ENCODE results near the gene DLG2.
A peak's percentile ranks its signal among the peaks of the same experiment; 100 is the strongest.
"Not testable (repeated sequence)": the region's sequence is repeated elsewhere in the genome, so short reads cannot be mapped to it uniquely, and the experiment has no call there.

Gene DLG2

DNA sequence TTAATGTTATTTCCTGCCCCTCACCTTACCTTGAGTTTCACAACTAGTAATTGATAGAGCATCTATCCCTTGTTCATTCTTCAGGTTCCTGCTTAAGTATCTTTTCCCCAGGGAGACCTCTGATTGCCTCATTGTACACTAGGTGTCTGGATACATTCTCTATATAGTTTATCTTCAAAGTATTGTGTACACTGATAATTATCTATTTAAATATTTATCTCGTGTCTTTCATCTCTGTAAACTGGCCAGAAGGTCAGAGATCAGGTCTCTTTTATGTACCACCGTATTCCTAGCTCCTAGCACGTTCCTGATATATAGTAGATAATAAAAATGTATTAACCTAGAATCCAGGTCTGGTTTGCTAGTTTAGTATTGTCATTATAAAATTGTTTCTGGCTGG, 7.6 kb upstream of the DLG2 start:
- DNase-seq: no peak

DNA sequence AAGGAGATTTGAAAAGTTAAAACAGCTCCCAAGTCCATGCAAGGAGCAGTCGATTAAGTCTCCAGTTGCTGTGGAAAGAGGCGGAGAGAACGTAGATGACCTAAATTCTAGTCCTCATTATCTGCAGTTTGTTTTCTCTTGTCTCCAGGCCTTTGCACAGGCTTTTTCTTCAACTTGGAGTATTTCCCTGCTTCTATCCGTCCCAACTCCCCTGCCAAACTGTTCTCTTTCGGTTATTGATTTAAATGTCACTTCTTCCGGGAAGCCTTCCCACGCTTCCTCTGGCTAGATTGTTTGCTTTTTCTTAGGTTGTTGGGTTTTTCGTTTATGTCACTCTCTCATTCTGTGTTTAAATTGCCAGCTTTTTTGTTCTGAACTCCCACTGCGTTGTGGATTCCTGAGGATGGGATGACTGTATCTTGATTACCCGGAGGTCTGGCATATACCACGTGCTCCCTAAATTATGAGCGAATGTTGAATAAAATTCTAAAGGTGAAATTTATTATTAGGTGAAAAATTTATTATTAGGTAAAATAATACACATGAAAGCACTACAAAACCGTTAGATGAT, 1.7 kb upstream of the DLG2 start:
- no peak for DNase-seq

DNA sequence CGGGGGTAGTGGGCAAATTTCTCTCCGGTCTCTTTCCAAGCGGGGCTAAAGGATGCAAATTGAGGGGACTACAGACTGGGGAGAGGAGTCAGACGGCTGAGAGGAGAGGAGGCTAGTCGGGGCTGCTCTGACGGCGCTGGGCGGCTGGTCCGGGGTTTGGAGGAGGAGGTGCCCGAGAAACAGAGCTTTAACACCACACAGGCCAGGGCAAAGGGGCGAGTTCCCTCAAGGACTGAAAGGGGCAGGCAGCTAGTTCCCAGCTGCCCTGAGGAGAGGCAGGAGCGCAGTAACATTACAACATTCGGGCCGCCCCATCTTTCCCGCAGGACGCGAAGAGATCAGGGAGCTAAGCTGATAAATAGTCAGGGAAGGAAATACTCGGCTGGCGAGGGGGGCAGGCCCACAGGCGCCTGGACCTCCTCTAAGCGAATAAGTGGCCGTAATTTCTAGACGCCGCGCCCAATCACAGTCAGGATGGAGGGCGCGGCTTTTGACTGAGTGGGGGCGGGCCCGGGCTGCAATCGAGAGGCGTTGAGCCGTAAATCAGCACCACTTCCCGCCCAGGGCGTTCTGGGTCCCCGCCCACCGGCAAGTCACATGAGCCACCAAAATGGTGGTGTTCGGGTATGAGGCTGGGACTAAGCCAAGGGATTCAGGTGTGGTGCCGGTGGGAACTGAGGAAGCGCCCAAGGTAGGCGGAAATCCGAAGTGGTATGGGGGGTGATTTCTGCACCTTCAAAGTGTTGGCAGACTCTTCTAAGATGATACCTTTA, 1.0 kb upstream of the DLG2 start, which contains the start of gene TMEM126B:
TSS of gene TMEM126B (plus strand) at position 596 of the 773 bp plus-strand sequence. CDS start at position 611, 15 bp downstream.
- DNase-seq: peak; percentile 94

DNA sequence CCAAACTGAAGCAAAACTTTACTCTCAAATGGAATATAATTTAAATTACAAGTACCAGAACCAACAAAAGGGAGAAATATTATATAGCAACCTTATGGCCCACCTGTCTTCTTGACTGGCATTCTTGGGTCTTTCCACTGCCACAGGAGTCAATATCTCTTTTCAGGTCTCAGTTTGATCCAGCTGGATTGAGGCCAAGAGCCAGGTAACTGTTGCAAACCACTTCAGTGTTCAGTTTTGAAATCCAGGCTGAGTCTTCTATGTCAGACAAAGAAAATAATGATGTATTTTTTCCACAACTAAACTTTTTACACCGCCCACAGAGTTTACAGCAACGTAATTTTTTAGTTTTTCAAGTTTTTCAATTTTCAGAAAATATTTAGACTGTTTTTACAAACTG, 648 bp downstream of the DLG2 start:
- DNase-seq: no peak

DNA sequence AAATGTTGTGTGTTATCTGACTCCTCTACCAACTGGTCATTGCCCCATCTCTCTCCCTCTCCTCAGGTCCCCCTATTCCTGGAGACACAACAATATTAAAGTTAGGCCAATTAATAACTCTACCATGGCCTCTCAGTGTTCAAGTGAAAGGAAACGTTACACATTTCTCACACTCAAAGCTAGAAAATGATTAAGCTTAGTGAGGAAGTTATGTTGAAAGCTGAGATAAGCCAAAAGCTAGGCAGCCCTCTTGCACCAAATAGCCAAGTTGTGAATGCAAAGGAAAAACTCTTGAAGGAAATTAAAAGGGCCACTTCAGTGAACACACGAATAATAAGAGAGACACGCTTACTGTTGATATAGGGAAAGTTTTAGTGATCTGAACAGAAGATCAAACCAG, 6.9 kb downstream of the DLG2 start:
- DNase-seq: no peak

DNA sequence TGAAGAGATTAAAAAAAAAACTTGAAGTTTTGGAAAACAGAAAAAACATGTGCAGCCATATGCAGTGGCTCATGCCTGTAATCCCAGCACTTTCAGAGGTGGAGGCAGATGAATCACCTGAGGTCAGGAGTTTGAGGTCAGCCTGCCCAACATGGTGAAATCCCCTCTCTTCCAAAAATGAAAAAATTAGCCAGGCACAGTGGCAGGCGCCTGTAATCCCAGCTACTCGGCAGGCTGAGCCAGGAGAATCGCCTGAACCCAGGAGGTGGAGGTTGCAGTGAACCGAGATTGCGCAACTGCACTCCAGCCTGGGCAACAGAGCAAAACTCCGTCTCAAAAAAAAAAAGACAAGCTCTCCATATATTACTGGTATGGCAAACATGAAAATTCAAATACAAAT, 7.6 kb downstream of the DLG2 start:
- DNase-seq: no peak

DNA sequence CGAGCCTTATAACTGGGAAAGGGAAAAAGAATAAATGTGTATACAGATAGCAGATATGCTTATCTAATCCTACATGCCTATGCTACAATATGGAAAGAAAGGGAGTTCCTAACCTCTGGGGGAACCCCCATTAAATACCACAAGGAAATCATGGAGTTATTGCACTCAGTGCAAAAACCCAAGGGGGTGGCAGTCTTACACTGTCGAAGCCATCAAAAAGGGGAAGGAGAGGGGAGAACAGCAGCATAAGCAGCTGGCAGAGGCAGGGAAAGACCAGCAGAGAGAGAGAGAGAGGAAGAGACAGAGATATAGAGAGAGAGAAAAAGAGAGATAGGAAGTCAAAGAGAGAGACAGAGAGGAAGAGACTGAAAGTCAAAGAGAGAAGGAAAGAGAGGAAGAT, 15.5 kb downstream of the DLG2 start:
- DNase-seq: not testable (repeated sequence)

DNA sequence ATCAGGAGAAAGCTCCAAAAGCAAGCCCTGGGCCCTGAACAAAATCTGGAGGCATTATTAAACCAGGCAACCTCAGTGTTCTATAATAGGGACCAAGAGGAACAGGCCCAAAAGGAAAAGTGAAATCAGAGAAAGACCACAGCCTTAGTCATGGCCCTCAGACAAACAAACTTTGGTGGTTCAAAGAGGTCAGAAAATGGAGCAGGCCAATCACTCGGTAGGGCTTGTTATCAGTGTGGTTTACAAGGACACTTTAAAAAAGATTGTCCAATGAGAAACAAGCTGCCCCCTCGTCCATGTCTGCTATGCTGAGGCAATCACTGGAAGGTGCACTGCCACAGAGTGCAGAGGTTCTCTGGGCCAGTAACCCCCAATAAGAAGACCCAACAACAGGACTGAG, 17.9 kb downstream of the DLG2 start:
- not testable (repeated sequence) for DNase-seq

DNA sequence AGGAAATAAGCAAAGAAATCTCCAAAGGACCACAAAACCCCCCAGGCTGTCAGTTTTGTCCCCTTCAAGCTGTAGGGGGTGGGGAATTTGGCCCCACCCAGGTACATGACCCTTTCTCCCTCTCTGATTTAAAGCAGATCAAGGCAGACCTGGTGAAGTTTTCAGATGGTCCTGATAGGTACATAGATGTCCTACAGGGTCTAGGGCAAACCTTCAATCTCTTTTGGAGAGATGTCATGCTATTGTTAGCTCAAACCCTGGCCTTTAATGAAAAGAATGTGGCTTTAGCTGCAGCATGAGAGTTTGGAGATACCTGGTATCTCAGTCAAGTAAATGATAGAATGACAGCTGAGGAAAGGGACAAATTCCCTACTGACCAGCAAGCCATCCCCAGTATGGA, 18.5 kb downstream of the DLG2 start:
- not testable (repeated sequence) for DNase-seq

DNA sequence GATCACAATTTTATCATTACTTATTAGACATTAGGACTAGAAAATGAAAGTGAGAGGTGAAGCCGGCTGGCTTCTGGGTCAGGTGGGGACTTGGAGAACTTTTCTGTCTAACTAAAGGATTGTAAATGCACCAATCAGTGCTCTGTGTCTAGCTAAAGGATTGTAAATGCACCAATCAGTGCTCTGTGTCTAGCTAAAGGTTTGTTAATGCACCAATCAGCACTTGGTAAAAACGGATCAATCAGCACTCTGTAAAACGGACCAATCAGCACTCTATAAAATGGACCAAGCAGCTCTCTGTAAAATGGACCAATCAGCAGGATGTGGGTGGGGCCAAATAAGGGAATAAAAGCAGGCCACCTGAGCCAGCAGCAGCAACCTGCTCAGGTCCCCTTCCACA, 20.9 kb downstream of the DLG2 start:
- DNase-seq: not testable (repeated sequence)

DNA sequence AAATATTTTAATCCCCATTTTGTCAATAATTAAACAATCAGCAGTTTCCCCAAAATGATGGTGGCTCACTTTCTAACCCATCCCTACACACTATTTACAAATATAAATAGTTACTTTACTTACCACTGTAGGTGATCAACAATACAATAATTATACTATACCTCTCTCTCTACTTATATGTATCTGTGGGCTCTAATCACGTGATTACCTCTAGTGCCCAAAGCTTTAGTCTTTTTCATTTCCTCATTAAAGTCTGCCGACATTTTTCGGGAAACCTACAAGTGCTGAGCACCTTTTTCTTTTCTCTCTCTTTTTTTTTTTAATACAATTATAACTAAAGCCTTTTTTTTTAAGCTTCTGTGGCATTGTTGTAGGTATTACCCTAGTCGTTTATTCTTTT, 23.9 kb downstream of the DLG2 start:
- no peak for DNase-seq

DNA sequence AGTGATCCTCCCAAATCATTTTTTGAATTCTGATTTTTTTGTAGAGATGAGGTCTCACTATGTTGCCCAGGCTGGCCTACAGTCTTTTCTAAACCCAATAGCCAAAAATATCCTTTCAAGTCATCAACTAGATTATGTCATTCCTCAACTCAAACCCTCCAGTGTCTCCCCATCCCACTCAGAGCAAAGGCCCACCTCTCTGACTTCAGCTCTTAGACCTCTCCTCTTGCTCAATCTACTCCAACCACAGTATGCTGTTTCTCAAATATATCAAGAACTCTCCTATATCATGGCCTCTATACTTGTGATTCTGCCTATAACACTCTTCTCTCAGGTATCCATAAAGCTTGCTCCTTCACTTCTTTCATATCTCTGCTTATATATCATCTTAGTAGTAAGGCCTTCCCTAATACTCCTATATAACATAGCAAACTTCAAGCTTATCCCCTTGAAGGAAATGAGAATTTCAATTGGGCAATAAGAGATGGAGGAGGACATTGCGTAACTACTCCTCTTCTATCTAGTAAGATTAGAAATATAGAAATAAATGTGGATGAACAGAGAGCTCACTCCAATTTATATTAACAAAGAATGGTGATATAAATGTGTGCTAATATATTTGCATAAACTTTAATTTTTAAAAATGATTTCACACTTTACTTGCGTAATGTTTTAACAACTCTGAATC, 24.5 kb downstream of the DLG2 start:
- no peak for DNase-seq

DNA sequence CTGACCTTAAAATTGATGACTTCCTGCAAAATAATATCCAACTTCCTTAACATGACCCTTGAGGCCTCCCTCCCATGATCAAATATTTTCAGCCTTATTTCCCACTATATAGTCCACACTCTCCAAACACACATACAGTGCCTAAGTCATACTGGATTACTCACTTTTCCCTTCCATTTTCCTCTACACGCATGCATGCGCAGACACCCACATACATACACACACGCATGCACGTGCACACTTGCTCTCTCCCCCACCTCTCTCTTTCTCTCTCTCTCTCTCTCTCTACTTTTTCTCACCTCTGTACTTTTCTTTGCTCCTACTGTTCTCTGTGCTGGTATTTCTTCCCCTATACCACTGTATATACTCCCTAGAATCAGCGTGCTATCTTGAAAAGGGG, 28.1 kb downstream of the DLG2 start:
- no peak for DNase-seq

DNA sequence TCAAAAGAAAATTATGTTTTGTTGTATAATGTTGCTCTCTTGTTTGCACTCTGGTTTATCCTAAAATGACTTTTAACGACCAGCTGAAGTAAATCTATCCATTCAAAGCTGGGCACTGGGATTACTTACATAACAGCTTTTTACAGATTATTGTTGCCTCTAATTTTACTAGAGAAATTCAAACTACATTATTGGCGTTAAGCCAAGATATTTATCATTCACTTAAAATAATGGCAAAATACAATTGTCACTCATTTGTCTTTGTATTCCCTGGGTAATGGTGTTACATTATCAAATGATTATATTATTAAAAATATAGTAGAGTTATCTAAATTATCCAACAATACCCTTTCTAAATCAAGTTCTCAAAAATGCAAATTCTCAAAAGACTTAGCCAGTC, 30.3 kb downstream of the DLG2 start:
- DNase-seq: no peak

DNA sequence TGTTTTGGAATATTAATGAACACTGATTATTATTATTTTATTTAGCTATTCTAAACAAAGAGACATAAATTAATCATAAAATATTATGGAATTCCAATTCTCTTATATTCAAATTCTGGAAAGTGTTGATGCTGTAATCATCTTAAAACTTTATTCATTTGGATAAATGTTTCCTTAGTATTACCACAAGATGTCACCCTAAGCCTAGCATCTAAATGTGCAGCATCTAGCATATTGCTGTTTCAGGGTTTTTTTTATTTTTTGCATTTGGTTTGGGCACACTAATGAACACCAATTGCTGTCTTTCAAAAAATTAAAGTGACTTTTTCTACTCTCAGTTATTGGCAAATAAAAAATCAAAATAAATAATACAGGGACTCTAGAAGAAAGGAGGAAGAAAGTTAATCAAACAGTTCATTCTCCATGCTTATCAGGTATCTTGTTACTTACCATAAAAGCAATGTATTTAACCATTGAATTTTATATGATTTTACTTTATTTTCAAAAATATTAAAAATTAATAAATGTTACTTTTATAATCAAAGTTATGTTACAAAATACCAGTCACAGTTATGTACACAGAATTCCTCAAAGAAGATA, 31.8 kb downstream of the DLG2 start:
- DNase-seq: no peak

DNA sequence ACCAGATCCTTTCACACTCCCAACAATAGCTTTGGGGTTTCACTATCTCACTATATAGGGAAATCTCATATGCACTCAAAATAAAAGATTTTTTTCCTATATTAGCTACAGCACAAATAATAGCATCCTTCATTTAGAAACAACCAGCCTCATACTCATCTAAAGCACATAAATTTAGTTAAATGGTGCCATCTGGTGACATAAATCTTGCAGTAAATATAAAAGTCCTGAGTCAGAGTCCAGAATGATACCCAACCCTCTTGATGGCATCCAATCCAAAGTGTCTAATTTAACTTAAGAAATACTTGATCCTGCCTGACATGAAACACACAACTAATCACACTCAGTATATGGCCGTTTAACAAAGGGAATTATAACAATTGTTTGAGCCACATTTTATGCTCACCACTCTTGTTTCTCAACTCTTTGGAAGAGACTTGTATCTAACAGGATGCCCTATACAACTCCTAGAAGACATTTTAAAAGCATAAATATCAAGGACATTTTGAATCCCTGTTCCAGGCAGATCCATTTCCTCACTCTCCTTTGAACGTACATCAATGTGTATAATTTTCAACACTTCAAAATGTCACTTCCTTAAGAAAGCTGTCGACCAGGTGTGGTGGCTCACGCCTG, 36.2 kb downstream of the DLG2 start:
- no peak for DNase-seq

DNA sequence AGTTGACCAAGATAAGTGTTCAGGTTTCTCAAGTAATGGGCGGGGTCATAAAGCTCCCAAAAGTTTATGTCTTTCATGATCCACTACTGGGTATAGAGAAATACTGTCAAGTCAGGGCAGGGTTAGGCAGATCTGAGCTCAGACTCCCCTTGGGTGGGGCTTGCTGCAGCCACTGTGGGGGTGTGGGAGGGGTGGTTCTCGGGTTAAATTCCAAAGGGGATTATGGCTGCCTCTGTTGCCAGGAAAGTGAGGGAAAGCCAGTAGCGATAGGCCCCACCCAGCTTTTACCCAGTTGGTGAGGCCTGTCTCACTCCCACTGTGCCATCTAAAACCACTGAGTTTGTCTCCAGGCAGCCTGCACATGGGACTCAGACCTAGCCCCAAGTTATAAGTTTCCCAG, 37.8 kb downstream of the DLG2 start:
- no peak for DNase-seq

DNA sequence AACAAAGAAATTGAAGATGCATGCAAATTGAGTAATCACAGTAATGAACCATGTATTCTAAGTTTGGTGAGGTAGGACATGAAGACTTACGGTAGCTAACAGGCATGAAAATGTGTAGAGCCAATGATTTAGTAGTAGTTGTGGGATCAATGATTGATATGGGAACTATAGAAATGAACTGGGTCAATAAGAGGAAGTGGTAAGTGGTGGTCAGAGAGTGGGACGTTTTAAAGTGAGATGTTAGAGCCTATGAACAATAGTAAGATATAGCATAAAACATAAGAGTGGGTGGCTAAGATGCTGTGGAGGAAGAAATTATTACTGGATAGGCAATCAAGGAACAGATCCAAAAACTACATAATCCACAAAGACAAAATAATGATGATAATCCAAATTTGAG, 45.0 kb downstream of the DLG2 start:
- DNase-seq: no peak

DNA sequence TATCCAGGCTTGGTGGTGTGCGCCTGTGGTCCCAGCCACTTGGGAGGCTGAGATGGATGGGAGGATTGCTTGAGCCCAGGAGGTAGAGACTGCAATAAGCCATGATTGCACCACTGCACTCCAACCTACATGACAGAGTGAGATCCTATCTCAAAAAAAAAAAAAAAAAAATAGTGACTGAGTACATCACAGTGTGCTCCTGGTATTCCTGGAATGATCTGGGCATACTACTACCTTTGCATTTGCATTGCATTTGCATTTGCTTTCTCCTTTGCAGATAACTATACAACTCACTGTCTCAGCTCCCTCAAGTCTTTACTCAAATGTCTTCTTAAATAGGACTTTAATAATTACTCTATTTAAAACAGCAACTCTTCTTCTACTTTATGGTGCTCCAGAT, 51.8 kb downstream of the DLG2 start:
- DNase-seq: no peak

DNA sequence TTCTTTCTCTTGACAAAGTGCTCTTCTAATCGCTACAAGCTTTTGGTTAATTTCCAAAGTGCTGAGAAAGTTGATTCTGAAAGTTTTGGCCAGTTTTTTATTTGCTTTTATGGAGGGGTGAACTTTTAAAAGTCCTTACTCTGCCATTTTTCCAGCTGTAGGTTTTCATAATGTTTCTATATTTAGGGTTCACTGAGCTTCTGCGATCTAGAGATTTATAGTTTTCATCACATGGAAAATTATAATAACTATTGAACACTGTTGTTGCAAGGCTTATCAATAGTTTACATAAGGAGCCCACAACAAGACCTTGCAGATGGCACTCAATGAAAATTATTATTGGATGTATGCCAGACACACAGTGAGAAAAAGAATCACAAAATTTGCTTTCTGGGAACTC, 55.1 kb downstream of the DLG2 start:
- no peak for DNase-seq

DNA sequence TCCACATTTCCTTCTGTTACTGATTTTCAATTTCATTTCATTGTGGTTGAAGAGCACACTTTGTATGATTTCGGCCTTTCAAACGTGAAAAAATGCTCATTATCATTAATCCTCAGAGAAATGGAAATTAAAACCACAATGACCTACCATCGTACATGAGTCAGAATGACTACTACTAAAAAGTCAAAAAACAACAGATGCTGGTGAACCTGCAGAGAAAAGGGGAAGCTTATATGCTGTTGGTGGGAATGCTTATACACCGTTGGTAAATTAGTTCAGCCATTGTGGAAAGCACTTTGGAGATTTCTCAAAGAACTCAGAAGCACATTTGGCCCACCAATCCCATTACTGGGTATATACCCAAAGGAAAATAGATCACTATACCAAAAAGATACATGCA, 57.6 kb downstream of the DLG2 start:
- DNase-seq: no peak

DNA sequence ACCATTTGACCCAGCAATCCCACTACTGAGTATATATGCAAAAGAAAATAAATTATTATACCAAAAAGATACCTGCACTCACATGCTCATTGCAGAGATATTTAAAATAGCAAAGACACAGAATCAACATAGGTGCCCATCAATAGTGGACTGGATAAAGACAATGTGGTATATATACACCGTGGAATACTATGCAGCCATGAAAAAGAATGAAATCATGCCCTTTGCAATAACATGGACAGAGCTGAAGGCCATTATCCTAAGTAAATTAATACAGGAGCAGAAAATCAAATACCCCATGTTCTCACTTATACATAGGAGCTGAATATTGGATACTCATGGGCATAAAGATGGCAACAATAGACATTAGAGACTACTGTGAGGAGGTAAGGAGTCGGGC, 68.7 kb downstream of the DLG2 start:
- DNase-seq: no peak

DNA sequence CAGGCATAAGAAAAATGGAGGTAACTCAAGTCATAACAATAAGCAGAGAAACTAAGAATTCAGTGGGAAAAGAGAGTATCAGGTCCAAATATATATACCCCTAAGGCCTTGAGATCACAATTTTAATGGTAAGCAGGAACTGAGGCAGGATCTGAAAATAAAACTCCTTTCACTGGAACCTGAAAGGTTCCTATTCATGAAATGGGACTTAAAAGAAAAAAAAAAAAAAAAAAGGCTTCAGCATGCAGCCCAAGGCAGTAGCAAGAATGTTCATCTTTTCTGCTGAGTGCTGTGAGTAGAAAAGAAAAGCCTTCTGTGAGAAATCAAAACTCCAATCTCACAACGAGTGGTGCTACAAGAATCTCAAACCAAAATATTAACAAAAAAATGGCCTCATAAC, 75.3 kb downstream of the DLG2 start:
- no peak for DNase-seq

Data from activated effector memory CD4-positive, alpha-beta T cell treated with Interleukin-2 at 50 U/mL for 16 hours (primary cell).